PC-3 (cell line): ENCODE measurements around the gene ITM2C.

Experiments
- EZH2 ChIP-seq: fragments of 300-600 bp; sonication (generic); IDR thresholded peaks from one replicate; pipeline ENCODE4 v1.6.1; 2017; ENCODE audit warnings: antibody characterized with exemption, mild to moderate bottlenecking, low read length; ENCODE audit not compliant: unreplicated experiment
- EZH2phosphoT487 ChIP-seq: fragments of 300-600 bp; sonication (generic); IDR thresholded peaks from 2 replicates; pipeline ENCODE4 v1.6.1; 2018; ENCODE audit warnings: mild to moderate bottlenecking, antibody characterized with exemption, low read length, borderline replicate concordance
- TF ChIP-seq, protein P1 (sequence below): fragments of 300-600 bp; sonication (generic); conservative IDR thresholded peaks from 2 replicates; pipeline ENCODE4 v1.5.1; 2017; ENCODE audit warnings: antibody characterized with exemption, low read depth, mild to moderate bottlenecking, low read length

GRCh38 chr2:230868161-230868946, 3.6 kb downstream of the ITM2C start:
- TF ChIP-seq, protein P1, sequence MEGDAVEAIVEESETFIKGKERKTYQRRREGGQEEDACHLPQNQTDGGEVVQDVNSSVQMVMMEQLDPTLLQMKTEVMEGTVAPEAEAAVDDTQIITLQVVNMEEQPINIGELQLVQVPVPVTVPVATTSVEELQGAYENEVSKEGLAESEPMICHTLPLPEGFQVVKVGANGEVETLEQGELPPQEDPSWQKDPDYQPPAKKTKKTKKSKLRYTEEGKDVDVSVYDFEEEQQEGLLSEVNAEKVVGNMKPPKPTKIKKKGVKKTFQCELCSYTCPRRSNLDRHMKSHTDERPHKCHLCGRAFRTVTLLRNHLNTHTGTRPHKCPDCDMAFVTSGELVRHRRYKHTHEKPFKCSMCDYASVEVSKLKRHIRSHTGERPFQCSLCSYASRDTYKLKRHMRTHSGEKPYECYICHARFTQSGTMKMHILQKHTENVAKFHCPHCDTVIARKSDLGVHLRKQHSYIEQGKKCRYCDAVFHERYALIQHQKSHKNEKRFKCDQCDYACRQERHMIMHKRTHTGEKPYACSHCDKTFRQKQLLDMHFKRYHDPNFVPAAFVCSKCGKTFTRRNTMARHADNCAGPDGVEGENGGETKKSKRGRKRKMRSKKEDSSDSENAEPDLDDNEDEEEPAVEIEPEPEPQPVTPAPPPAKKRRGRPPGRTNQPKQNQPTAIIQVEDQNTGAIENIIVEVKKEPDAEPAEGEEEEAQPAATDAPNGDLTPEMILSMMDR = no peak
- TF ChIP-seq EZH2phosphoT487 (no peak), EZH2 (no peak)
